RCC 7860 (cell line): ENCODE results near the gene B3GAT3.
"Not testable (repeated sequence)": the region's sequence is repeated elsewhere in the genome, so short reads cannot be mapped to it uniquely, and the experiment has no call there.

Experiments
- DNase-seq: peaks from one replicate; pipeline ENCODE4 v3.0.0-alpha.2; 2015; ENCODE audit warnings: low spot score
- FAIRE-seq: peaks from 2 replicates; lab custom pipeline; 2012; peaks lifted over from hg19 to GRCh38; lab: Jason Lieb, UNC

B3GAT3 gene

GRCh38 chr11:62621567-62622470 lies at the start of gene B3GAT3:
B3GAT3 (minus strand) TSS chr11:62621986; CDS start chr11:62621947, 39 bp downstream.
- FAIRE-seq: peak; percentile 40

GRCh38 chr11:62671236-62671607 lies 49.4 kb upstream of the B3GAT3 start:
- DNase-seq: peak; percentile 7
- FAIRE-seq: no peak

More at GRCh38 chr11:62621567-62622470, at the start of gene B3GAT3:
- peak; percentile 95 for DNase-seq

DNA sequence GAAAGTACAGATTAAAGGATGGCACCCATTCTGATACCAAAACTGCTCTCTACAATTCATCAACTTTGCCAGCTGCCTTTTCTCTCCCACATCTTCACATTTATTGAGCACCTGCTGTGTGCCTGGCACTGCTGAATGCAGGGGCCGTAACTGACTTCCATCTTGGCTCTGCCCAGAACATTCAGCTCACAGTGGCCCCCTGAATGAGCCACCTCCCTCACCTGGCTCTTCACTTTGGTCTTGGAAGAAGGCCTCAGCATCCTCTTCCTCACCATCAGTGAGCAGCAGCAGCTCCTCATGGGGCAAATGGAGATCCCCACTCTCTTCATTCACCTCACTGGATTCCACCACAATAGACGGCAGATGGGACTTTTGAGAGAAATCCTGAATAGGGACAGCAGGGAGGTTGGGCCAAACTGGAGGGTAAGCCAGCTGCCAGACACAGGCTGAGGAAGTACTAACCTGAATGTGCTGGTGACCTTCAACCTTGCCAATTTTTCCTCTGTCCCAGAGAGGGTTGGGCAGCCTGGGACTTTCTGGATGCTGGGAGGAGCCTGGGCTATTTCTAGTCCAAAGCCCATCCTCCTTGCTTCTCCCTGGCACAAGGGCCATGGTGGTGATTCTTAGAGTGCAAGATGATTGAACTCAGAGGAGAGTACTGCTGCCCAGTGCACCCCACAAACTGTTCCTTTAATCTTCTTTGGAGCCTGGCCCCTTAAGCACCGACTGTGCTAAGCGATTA lies 47.8 kb upstream of the B3GAT3 start:
- FAIRE-seq: no peak

DNA sequence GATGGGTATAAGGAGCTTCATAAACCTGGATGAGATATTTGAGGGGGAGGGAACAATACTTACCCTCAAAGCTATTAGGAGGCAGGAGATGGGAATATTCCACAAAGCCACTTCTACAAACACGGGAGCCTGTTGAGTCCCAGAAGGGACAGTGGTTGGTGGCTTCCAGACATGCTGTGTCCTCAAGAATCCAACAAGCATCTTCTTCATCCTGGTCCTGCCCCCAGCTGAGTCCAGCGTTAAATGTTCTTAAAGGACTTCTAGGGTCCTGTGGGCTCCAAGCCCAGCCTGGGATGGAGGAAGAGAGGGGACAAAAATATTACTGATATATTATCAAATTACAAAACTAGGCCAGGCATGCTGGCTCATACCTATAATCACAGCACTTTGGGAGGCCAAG lies 45.7 kb upstream of the B3GAT3 start:
- FAIRE-seq (no peak), DNase-seq (peak; percentile 7)

More for the DNA sequence above, 47.8 kb upstream of the B3GAT3 start:
- peak; percentile 7 for DNase-seq

- no peak for FAIRE-seq
These were observed 44.6 kb upstream of the B3GAT3 start for GRCh38 chr11:62666259-62666926.

GRCh38 chr11:62665599-62666258 lies 43.9 kb upstream of the B3GAT3 start:
- peak; percentile 10 for DNase-seq
- FAIRE-seq: no peak

More at GRCh38 chr11:62666259-62666926, 44.6 kb upstream of the B3GAT3 start:
- DNase-seq: no peak

- DNase-seq (peak; percentile 83), FAIRE-seq (peak; percentile 23)
These were observed 43.4 kb upstream of the B3GAT3 start, which contains the start of the genes C11orf98 and CSKMT for GRCh38 chr11:62665075-62665598. C11orf98 (minus strand) TSS chr11:62665210; CDS start chr11:62665169, 41 bp downstream. CSKMT (plus strand) TSS chr11:62665312; CDS start chr11:62665880, 568 bp downstream.

GRCh38 chr11:62664405-62665074 lies 42.8 kb upstream of the B3GAT3 start:
- FAIRE-seq (no peak), DNase-seq (peak; percentile 40)

DNA sequence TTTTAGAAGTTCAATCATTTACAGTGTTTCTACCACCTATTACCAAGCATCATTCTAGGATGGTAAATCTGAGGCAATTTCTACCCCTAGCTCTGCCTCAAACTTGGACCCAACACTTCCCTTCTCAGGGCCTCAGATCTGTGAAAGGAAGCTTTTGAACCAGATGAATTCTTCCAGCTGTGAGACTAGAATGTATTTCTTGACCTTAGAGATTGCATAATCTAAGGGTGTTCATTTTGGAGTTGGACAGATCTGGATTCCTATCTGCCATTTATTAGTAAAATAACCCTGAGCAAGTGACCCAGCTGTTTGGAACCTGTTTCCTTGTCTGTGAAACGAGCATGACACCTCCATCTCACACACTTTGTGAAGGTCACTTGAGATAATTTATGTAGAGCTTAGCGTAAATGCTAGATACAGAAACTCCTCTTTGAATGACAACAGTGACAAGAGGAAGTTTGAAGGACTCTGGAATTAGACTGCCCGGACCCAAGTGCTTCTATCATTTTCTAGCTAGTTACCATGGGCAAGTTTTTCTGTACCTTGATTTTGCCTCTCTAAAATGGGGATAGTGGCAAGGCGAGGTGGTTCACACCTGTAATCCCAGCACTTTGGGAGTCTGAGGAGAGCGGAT lies 35.1 kb upstream of the B3GAT3 start:
- FAIRE-seq (no peak), DNase-seq (no peak)

- no peak for FAIRE-seq
- no peak for DNase-seq
These were observed 32.5 kb upstream of the B3GAT3 start for GRCh38 chr11:62654297-62654696.

DNA sequence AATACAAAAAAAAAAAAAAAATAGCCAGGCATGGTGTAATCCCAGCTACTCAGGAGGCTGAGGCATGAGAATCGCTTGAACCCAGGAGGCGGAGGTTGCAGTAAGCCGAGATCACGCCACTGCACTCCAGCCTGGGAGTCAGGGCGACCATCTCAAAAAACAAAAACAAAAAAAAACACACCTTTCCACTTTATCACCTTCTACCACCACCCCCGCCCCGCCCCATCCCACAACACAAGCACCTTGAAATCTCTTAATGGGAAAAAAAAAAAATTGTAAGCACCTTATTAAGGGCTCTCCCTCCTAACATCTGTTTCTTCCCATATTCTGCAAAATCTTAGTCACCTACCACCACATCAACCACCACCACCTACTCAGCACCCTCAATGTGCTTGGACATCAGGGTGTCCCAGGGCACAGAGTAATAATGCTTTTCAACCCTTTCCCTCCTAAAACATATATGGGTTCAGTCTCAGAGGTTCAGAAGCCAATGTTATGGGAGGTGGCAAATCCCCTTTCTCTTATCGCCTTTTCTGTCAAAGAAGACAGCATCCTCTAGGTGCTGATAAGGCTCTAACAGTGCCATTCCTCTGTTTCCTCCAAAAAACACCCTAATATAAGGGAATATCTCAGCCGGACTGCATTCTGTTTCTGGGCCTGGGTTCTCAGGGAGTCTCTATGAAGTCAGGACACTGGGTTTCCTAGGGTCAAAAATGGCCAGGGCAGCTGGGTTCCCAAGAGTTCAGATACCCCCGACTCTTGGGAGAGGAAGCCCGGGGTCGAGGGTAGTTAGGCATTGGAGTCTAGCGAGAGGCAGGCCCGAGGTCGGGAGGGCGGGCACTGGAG lies 30.6 kb upstream of the B3GAT3 start:
- no peak for FAIRE-seq
- DNase-seq: no peak

GRCh38 chr11:62650283-62650682 lies 28.5 kb upstream of the B3GAT3 start:
- not testable (repeated sequence) for FAIRE-seq, DNase-seq

- DNase-seq (no peak), FAIRE-seq (no peak)
These were observed 27.7 kb upstream of the B3GAT3 start for GRCh38 chr11:62649486-62649885.

DNA sequence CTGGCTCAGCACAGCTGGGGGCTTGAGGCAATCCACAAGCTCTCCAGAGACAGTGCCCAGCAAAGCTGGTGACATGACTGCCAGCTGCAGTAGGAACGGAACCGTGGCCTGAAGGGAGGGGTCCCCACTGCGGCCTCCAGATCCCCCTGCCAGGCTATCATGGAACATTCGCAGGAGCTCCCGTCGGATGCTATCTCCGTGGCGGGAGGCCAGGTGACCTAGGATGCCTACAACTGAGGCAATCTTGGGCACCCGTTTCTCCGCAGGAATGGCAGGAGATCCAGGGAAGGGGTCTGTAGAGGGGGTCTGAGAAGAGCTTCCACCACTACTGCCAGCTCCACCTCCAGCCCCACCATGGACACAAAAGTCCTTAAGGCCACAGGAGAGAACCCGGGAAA lies 27.2 kb upstream of the B3GAT3 start:
- FAIRE-seq (no peak), DNase-seq (no peak)

DNA sequence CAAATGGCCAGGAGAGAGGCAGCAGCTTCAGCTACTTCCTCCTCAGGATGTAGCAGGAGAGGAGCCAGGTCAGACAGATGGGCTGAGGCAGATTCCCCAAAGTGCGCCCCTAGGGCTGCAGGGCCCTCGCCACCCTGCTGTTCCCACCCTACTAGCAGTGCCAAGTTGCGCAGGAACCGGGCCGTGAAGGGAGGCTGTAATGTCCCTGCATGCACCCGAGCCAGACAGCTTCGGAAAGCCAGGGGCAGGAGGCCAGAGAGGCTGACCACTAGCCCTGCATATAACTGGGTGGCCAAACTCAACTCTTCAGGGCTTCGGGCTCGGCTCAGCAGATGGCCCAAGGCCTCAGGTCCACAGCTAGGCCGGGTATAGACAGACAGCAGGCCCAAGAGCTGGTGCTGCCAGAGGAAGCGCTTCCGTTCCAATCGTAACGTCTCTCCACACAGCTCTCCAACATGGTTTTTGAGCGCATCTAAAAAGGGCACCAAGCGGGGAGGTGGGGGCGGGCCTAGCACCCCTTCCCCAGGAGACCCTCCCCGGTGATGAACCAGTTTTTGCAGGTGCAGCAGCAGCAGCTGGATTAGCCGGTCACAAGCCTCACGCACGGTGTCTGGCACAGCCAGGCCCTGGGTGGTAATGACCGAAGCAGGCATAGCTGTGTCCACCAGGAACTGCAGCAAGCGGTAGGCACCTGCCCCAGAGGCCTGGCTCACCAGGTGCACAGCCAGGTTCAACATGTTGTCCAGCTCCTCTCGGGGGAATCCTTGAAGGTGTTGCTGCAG lies 26.6 kb upstream of the B3GAT3 start:
- DNase-seq (no peak), FAIRE-seq (no peak)

GRCh38 chr11:62647609-62648005 lies 25.8 kb upstream of the B3GAT3 start:
- FAIRE-seq: no peak

GRCh38 chr11:62646825-62647608 lies 25.2 kb upstream of the B3GAT3 start:
- DNase-seq: no peak

More at GRCh38 chr11:62647609-62648005, 25.8 kb upstream of the B3GAT3 start:
- no peak for DNase-seq

More at GRCh38 chr11:62646825-62647608, 25.2 kb upstream of the B3GAT3 start:
- no peak for FAIRE-seq
